Measurements from ENCODE around the gene CCT4. TPM values are rescaled to one million over a fixed set of nuclear protein-coding genes. Genes with fewer than 3 reads are reported as not detected.
"Not testable (repeated sequence)": the region's sequence is repeated elsewhere in the genome, so short reads cannot be mapped to it uniquely, and the experiment has no call there.

CCT4 gene
- 100 to 1,000 TPM; 168 to 186 (median 178) TPM for polyA plus RNA-seq (ENCODE audit: insufficient read length in 4 of 4)

DNA sequence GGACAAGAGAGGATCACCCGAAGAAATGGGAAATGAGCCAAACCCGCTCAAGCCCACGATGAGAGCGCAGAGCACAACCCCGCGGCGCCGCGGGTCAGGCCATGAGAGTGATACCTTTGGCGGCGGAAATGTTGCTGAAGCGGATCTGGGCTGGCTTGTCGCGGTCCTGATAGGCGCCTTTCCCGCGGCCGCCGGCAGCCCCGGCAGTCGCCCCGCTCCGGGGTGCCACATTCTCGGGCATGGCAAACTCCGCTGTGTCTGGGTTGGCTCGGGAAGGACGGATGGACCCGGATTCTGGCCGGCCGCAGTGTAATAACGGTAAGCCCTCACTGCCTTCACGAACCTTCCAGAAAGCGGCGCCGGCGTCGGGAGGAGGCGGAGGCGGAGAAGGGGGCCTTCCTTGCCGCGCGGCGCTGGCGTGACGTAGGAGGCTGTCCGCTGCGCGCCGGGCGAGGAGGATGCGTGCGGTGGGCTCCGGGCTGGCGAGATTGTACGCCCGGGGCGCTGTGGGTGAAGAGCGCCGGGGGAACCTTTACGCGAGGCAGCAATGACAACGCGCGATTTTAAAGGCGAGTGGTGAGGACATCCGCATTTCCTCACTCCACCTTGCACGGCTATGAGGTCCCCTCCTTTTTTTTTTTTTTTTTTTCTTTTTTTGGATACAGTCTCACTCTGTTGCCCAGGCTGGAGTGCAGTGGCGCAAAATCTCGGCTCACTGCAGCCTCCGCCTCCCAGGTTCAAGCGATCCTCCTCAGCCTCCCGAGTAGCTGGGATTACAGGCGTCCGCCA lies at the start of gene CCT4:
CCT4 (minus strand) TSS at position 390 of the 789 bp plus-strand sequence; CDS start at position 241, 149 bp downstream.
- DNase-seq (ENCODE audit: low read depth in 4 of 4, low spot score in 3 of 4), result peak; percentile 78 to 93 (median 82)

- no peak for DNase-seq (ENCODE audit: low read depth in 4 of 4, low spot score in 3 of 4)
These were observed 49.4 kb upstream of the CCT4 start for GRCh38 chr2:61937886-61938285.

DNA sequence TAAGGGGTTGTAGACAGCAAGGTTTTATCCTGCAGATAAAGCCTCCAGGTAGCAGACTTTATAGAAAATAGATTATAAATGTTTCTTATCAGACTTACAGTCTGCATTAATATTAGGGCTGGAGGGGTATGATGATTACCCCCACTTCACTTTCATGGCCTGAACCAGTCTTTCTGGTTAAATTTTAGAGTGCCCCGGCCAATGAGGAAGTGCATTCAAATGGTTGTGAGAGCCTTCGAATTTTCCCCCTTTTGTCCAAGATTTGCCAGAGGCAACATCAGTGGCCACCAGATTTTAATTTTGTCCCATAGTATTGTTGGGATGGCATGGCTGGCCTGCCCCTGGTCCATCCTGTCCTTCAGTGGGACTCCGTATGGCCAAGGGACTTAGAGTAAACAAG lies 48.6 kb upstream of the CCT4 start:
- DNase-seq (ENCODE audit: low read depth in 4 of 4, low spot score in 3 of 4), result no peak

- no peak for DNase-seq (ENCODE audit: low read depth in 4 of 4, low spot score in 3 of 4)
These were observed 40.5 kb upstream of the CCT4 start for GRCh38 chr2:61928826-61929461.

DNA sequence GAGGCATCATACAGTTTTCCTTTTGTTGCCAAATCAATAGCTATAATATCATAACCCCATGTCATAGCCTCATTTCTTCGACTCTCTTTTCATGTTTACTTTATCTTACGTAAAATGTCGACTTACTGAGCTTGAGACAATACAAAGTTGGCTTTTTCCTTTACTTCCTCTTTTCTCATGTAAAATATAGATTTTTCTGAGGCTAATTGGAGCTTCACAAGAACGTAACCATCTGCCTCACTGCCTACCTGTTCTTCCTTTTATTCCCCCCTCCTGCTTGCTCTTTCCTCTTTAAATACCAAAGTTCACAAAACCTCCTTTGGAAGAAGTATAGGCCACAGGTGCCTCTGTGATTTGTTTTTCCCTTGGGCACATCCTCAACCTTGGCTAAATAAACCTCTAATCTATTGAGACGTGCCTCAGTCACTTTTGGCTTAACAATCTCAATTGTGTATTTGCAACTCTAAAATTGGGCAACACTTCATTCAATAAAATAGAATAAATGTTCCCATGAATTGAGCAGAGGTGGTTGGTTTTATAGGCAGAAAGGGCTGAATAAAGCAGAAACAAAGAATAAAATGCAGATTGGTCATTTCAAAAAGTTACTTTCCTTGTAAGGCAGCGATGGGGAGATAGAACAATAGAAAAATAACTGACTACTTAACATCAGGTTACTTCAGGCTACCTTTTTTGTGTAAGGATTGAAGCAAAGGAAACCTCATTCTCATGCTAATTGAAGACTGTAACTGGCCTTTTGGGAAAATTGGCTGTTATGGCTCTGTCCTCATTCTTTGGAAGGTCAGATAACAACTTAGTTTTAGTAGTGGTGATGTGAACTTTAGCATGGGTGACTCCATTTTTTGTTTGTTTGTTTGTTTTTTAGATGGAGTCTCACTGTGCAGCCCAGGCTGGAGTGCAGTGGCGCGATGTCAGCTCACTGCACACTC lies 38.3 kb upstream of the CCT4 start:
- no peak for DNase-seq (ENCODE audit: low read depth in 4 of 4, low spot score in 3 of 4)

GRCh38 chr2:61924895-61925663 lies 36.6 kb upstream of the CCT4 start:
- no peak for DNase-seq (ENCODE audit: low read depth in 4 of 4, low spot score in 3 of 4)

DNA sequence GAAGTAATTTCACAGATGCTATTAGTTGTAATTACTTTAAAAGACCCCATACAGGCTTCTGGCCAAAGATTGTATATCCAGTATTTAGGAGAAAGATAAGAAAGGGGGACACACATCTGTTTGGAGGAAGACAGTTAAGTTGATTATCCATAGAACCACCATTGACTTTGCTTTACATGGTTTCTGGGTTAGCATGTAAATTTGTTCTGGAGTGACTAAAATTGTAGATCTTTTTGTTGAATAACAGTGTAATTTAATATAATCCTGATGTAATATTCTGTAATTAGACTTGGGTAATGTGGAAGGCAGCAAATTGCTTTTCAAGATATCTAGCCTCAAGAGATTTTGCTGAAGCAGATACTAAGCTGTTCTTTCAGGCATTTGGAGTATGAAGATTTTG lies 34.3 kb upstream of the CCT4 start:
- no peak for DNase-seq (ENCODE audit: low read depth in 4 of 4, low spot score in 3 of 4)

GRCh38 chr2:61920548-61920947 lies 32.1 kb upstream of the CCT4 start:
- DNase-seq (ENCODE audit: low read depth in 4 of 4, low spot score in 3 of 4), result no peak

- not testable (repeated sequence) for DNase-seq (ENCODE audit: low read depth in 4 of 4, low spot score in 3 of 4)
These were observed 26.3 kb upstream of the CCT4 start for GRCh38 chr2:61914794-61915193.

DNA sequence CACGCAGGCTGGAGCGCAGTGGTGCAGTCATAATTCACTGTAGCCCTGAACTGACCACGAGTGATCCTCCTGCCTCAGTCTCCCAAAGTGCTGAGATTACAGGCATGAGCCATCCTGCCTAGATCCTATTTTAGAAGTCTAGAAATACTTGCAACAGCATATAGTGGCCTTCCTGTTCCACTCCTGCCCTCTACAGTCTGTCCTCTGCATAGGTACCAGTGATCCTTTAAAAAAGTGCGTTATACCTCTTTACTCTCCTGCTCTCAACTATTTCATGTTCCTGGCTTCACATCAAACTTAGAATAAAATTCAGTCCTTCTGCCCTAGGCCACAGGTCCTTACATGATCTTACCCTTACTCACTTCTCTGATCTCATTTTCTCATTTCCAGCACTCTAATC lies 23.1 kb upstream of the CCT4 start:
- DNase-seq (ENCODE audit: low read depth in 4 of 4, low spot score in 3 of 4), result no peak

GRCh38 chr2:61910603-61911002 lies 22.1 kb upstream of the CCT4 start:
- no peak for DNase-seq (ENCODE audit: low read depth in 4 of 4, low spot score in 3 of 4)

GRCh38 chr2:61909116-61909515 lies 20.7 kb upstream of the CCT4 start:
- no peak for DNase-seq (ENCODE audit: low read depth in 4 of 4, low spot score in 3 of 4)

DNA sequence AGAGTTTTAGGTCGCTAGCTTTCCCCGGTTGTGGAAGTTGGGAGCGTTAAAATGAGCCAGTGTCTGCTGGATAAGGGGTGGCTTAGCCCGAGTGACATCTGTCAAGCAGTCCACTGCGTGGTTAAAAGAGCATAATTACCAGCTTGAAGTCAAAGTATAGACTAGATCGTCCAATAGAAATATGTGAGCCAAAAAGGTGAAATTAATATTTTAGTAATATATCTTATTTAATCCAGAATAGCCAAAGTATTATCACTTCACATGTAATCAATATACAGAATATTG lies 17.7 kb upstream of the CCT4 start:
- no peak for DNase-seq (ENCODE audit: low read depth in 4 of 4, low spot score in 3 of 4)

- DNase-seq (ENCODE audit: low read depth in 4 of 4, low spot score in 3 of 4), result peak in 3 of 4 donors; percentile 50 to 71 (median 55)
These were observed 17.1 kb upstream of the CCT4 start, which contains the start of gene COMMD1 for GRCh38 chr2:61905372-61906185. COMMD1 (plus strand) TSS chr2:61905674; CDS start chr2:61905679, 5 bp downstream.

- no peak for DNase-seq (ENCODE audit: low read depth in 4 of 4, low spot score in 3 of 4)
These were observed 11.8 kb upstream of the CCT4 start for GRCh38 chr2:61900281-61900680.

DNA sequence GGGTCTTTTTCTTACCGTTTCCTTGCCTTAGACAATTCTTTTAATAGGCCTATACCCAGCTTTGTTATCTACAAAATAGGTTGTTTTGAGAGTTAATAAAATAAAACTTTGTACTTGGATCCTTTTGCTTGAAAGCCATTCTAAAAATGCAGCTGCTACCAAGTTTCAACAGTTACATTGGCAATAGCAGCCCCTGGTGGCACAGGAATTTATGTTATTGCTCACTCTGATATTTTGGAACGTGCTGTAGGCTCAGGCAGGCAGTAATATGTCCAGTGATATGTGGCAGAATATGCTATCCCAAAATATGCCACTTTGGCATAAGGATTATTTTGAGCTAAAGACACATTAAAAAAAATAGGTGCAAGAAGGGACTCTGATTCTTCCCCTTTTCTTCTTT lies 10.4 kb upstream of the CCT4 start:
- no peak for DNase-seq (ENCODE audit: low read depth in 4 of 4, low spot score in 3 of 4)

GRCh38 chr2:61887717-61888266 lies 664 bp downstream of the CCT4 start:
- peak in 2 of 4 donors; percentile 18 to 20 for DNase-seq (ENCODE audit: low read depth in 4 of 4, low spot score in 3 of 4)

- DNase-seq (ENCODE audit: low read depth in 4 of 4, low spot score in 3 of 4), result no peak
These were observed 2.4 kb downstream of the CCT4 start for GRCh38 chr2:61885896-61886603.

- no peak for DNase-seq (ENCODE audit: low read depth in 4 of 4, low spot score in 3 of 4)
These were observed 5.6 kb downstream of the CCT4 start for GRCh38 chr2:61882850-61883249.

Data from right renal pelvis (tissue), 4 donors.